Esophagus muscularis mucosa (tissue), 4 donors: ENCODE measurements around the gene SMIM7. TPM values are rescaled to one million over a fixed set of nuclear protein-coding genes. Genes with fewer than 3 reads are reported as not detected.

Source experiments
- DNase-seq: peaks from one replicate; pipeline ENCODE4 v3.0.0-alpha.2; 2017; ENCODE audit errors: extremely low spot score
- H3K27ac ChIP-seq, 4 donors: fragments of 200-600 bp; sonication (generic); replicated peaks in 1 of 4; 1 replicate in 3 of 4; 2 replicates in 1 of 4; pipeline ENCODE4 v1.5.1; 2016 to 2019; ENCODE audit warnings: mild to moderate bottlenecking in 1 of 4
- H3K27me3 ChIP-seq, 4 donors: fragments of 200-600 bp; sonication (generic); one replicate each; pipeline versions ENCODE4 v1.5.1 to v1.6.0; 2016 to 2019
- H3K36me3 ChIP-seq, 4 donors: fragments of 200-600 bp; sonication (generic); one replicate each; pipeline ENCODE4 v1.5.1; 2016 to 2019
- H3K4me1 ChIP-seq, 4 donors: fragments of 200-600 bp; sonication (generic); one replicate each; pipeline ENCODE4 v1.5.1; 2016 to 2019
- H3K4me3 ChIP-seq, 4 donors: fragments of 200-600 bp; sonication (generic); 1 replicate in 2 of 4; 2 replicates in 2 of 4; pipeline ENCODE4 v1.5.1; 2016 to 2019; ENCODE audit warnings: mild to moderate bottlenecking in 4 of 4, moderate library complexity in 1 of 4
- H3K9me3 ChIP-seq, 4 donors: fragments of 200-600 bp; sonication (generic); 1 replicate in 3 of 4; 2 replicates in 1 of 4; pipeline ENCODE4 v1.5.1; 2016 to 2019
- EP300 ChIP-seq: sonication (generic); formaldehyde crosslinking; IDR thresholded peaks from one replicate; pipeline ENCODE4 v1.6.1; 2017; ENCODE audit warnings: antibody characterized with exemption
- POLR2A ChIP-seq: fragments of 450-650 bp; IDR thresholded peaks from one replicate; pipeline ENCODE4 v1.6.1; 2017; ENCODE audit warnings: antibody characterized with exemption, moderate library complexity, mild to moderate bottlenecking, low read depth
- POLR2AphosphoS5 ChIP-seq, 2 donors: sonication (generic); formaldehyde crosslinking; IDR thresholded peaks; one replicate each; pipeline ENCODE4 v1.6.1; 2017; ENCODE audit warnings: antibody characterized with exemption in 2 of 2
- WGBS: methylation state at CpG from one replicate; pipeline ENCODE4 v1.1.5; 2018; 5-methylcytosine and 5-hydroxymethylcytosine counted together
- intact Hi-C: fragments of 100-400 bp; cut with DNase I; formaldehyde crosslinking; loops from one replicate; pipeline ENCODE4 v1.15.1; 2023
- total RNA-seq, 4 donors: library from RNA; depleted of rRNA; stranded (reverse); fragments of >200 nt; gene quantifications; one replicate each; pipeline versions ENCODE4 v1.1.0 to v1.2.1, GENCODE V29; 2016
- TF ChIP-seq, protein P1 (sequence below), 3 experiments: fragments of 200-600 bp in 2 of 3; fragments of 450-650 bp in 1 of 3; sonication (generic) in 2 of 3; IDR thresholded peaks; one replicate each; pipeline ENCODE4 v1.5.1; 2017 to 2019; ENCODE audit warnings: antibody characterized with exemption in 3 of 3, mild to moderate bottlenecking in 2 of 3, moderate library complexity in 1 of 3

The SMIM7 gene
- total RNA-seq, 4 donors from 2014 or later = 58.5 to 85.0 (median 69.8) TPM

DNA sequence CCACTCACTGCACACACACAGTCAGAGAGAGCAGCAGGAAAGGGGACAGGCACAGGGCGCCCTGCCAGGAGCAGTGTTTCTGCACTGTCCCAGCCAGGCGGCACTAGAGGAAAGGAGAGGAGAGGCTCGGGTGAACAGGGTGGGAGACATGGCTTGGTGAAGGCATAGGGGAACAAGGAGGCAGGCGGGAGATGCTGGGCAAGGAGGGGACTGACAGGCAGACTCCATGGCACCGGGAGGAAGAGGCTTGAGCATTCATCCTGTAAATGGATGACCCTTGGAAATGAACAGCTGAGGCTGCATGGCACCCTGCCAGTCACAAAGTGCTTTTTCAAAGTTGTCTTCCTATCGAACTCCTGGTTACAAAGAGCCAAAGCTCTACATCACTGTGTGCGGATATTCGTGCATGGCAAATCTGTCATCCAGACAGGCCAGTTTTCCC, 54.4 kb downstream of the SMIM7 start:
- no peaks in the 10 kb centered on the region for H3K27me3 ChIP-seq
- H3K4me1 ChIP-seq = peaks cover 46 to 73% (median 53%) of the 10 kb centered on the region in 4 donors
- peak overlapping the region in 3 of 4 donors; percentile 3 to 47 (median 32) for H3K27ac ChIP-seq
- TF ChIP-seq, protein P1, sequence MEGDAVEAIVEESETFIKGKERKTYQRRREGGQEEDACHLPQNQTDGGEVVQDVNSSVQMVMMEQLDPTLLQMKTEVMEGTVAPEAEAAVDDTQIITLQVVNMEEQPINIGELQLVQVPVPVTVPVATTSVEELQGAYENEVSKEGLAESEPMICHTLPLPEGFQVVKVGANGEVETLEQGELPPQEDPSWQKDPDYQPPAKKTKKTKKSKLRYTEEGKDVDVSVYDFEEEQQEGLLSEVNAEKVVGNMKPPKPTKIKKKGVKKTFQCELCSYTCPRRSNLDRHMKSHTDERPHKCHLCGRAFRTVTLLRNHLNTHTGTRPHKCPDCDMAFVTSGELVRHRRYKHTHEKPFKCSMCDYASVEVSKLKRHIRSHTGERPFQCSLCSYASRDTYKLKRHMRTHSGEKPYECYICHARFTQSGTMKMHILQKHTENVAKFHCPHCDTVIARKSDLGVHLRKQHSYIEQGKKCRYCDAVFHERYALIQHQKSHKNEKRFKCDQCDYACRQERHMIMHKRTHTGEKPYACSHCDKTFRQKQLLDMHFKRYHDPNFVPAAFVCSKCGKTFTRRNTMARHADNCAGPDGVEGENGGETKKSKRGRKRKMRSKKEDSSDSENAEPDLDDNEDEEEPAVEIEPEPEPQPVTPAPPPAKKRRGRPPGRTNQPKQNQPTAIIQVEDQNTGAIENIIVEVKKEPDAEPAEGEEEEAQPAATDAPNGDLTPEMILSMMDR (IDR thresholded peaks at IDR 0.05) = peak in 2 of 3 experiments; percentile 14 to 25
- TF ChIP-seq POLR2A = no peak
- 43% methylated on average over 8 of the region's 8 CpGs for WGBS
- intact Hi-C loops = no loop called here
- no peak for DNase-seq
- no peaks in the 10 kb centered on the region for H3K9me3 ChIP-seq
- H3K4me3 ChIP-seq = no peak overlapping the region
- H3K36me3 ChIP-seq = no peaks in the 10 kb centered on the region

DNA sequence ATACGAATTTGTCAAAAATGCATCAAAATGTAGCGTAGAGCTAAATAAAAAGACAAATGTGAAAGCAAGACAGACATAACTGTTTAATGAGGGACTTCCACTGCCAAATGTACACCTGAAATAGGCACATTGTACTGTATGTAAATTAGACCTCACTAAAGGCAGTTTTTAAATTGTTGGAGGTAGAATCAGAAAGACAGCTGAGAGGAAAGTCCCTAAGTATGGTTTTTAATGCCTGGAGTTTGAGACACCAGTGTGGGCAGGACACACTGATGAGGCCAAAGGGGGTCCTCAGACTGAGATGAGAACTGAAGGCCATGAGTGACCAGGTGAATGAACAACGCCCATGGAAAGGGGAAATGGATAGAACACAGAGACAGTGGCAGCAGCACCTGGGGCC, 54.8 kb downstream of the SMIM7 start:
- H3K36me3 ChIP-seq = no peaks in the 10 kb centered on the region
- no peak for DNase-seq
- H3K4me3 ChIP-seq = no peak overlapping the region
- peak overlapping the region in 2 of 4 donors; percentile 32 to 47 for H3K27ac ChIP-seq
- H3K4me1 ChIP-seq = peaks cover 43 to 77% (median 57%) of the 10 kb centered on the region in 4 donors
- H3K9me3 ChIP-seq = no peaks in the 10 kb centered on the region
- no peaks in the 10 kb centered on the region for H3K27me3 ChIP-seq
- 84% methylated on average over 3 of the region's 3 CpGs for WGBS
- TF ChIP-seq, protein P1 (IDR thresholded peaks at IDR 0.05) = no peak
- TF ChIP-seq POLR2A = no peak
- no peak for TF ChIP-seq EP300
- no peak for TF ChIP-seq POLR2AphosphoS5 (IDR thresholded peaks at IDR 0.05)
- intact Hi-C loops = no loop called here

DNA sequence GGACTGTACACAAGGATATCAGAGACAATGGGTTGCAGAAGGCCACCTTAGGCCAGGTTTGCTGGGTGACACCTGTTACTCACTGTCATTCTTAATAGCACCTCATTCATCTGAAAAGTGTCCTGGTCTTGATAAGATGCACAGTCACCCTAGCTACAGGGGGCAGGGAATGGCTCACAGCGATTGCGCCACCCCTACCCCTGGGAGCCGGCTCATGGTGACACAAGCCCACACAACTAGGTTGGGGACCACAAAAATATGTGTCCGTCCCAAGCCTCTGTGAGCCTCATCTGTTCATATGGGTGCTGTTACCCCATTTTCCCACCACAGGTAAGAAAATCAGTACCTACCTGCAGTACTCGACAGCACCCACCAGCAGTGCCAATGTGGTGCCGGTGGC, 55.3 kb downstream of the SMIM7 start:
- Histone ChIP-seq H3K9me3 (no peaks in the 10 kb centered on the region), H3K27me3 (no peaks in the 10 kb centered on the region), H3K4me1 (peaks cover 48 to 82% (median 62%) of the 10 kb centered on the region in 4 donors), H3K4me3 (no peak overlapping the region), H3K27ac (no peak overlapping the region), H3K36me3 (no peaks in the 10 kb centered on the region)
- TF ChIP-seq POLR2A = no peak
- no peak for TF ChIP-seq POLR2AphosphoS5 (IDR thresholded peaks at IDR 0.05)
- TF ChIP-seq, protein P1 (IDR thresholded peaks at IDR 0.05) = no peak
- WGBS = 90% methylated on average over 6 of the region's 6 CpGs
- DNase-seq = no peak
- intact Hi-C loops = no loop called here

DNA sequence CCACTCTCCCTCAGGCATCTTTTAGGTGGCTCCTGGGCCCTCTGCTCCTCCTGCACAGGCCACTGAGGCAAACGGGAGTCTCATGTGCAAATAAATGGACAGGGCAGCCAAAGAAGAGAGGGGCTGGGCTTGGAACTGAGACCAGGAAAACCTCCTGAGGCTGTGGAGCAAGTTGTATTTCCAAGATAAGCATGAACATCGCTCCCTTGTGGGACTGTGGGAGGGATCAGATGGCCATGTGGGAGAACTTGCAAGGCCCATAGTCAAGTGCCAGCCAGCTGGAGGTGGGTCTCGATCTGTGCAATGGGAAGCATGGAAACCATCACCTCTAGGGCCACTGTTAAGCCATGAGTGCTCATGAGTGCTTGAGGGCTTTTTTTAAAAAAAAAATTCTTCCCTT, 56.9 kb downstream of the SMIM7 start:
- Histone ChIP-seq H3K4me3 (no peak overlapping the region), H3K27me3 (no peaks in the 10 kb centered on the region), H3K27ac (no peak overlapping the region), H3K4me1 (peaks cover 51 to 88% (median 65%) of the 10 kb centered on the region in 4 donors), H3K9me3 (no peaks in the 10 kb centered on the region), H3K36me3 (no peaks in the 10 kb centered on the region)
- intact Hi-C loops = no loop called here
- WGBS = 68% methylated on average over 2 of the region's 3 CpGs
- TF ChIP-seq EP300 (no peak), POLR2AphosphoS5 (IDR thresholded peaks at IDR 0.05) (no peak), POLR2A (no peak)
- TF ChIP-seq, protein P1 (IDR thresholded peaks at IDR 0.05) = no peak
- no peak for DNase-seq

DNA sequence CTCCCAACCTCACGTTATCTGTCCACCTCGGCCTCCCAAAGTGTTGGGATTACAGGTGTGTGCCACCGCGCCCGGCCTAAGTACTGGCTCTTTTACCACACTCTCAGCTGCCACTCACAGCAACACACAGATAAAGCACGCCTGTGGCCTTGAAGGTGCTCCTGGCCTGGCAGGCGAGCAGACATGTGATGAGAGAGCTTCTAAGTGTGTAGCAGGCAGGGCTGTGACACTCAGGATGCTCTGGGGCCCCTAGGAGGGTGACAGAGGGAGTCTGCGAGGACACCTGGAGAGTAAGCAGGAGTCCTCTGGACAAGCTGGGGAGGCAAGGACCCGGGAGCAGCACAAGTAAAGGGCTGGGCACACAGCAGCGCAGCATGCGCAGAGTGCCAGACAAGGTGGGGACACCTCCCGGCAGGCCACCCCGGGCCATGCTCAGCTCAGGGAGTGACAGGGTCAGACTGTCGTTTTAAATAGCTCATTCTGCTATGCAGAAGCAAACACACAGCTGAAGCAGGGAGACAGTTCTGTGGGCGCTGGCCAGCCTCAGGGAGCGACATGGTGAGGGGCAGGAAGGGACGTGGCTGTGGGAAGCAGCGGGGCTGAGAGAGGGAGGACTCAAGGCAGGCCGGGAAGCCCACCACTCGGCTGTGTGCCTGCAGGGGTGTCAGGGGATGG, 58.4 kb downstream of the SMIM7 start:
- Histone ChIP-seq H3K4me1 (peaks cover 40 to 87% (median 56%) of the 10 kb centered on the region in 4 donors), H3K4me3 (no peak overlapping the region), H3K9me3 (no peaks in the 10 kb centered on the region), H3K27me3 (no peaks in the 10 kb centered on the region), H3K27ac (no peak overlapping the region), H3K36me3 (no peaks in the 10 kb centered on the region)
- DNase-seq = no peak
- intact Hi-C loops = no loop called here
- TF ChIP-seq, protein P1 (IDR thresholded peaks at IDR 0.05) = no peak
- TF ChIP-seq POLR2A (no peak), EP300 (no peak), POLR2AphosphoS5 (IDR thresholded peaks at IDR 0.05) (no peak)
- 91% methylated on average over 17 of the region's 20 CpGs for WGBS
